A549 (cell line): Measurements from ENCODE around the gene MRPS5. TPM values are rescaled to one million over a fixed set of nuclear protein-coding genes. Genes with fewer than 3 reads are reported as not detected.

Experiments used
- ATAC-seq, 2 experiments: fragments of 200-7000 bp in 1 of 2; fragments of >200 bp in 1 of 2; cut with Nextera tagmentation in 1 of 2; cut with Tn5 transposase in 1 of 2; 3 replicates each; pipeline versions ENCODE4 v1.8.0 to v1.9.1; 2018 to 2020; ENCODE audit warnings: mild to moderate bottlenecking in 1 of 2, moderate library complexity in 1 of 2
- CTCF ChIA-PET: fragments of 300-600 bp; sonication (Branson Sonifier 250); formaldehyde crosslinking; extraction: SDS; loops from one replicate; lab custom pipeline; 2021; ENCODE audit warnings: antibody characterized with exemption, inconsistent platforms; lab: Yijun Ruan, JAX
- POLR2A ChIA-PET: fragments of 350-600 bp; formaldehyde crosslinking; extraction: SDS; loops from one replicate; lab custom pipeline; 2021; ENCODE audit warnings: antibody characterized with exemption, inconsistent platforms; lab: Yijun Ruan, JAX
- DNase-seq, 2 experiments: peaks; one replicate each; pipeline versions ENCODE4 v3.0.0 to v3.0.0-alpha.2; 2011 to 2016; ENCODE audit warnings: low read depth in 1 of 2, low spot score in 1 of 2
- FAIRE-seq: peaks from 2 replicates; lab custom pipeline; 2011; peaks lifted over from hg19 to GRCh38; lab: Jason Lieb, UNC
- H3K27ac ChIP-seq, 2 experiments: fragments of >200 bp; sonication (Bioruptor Twin); formaldehyde crosslinking; 3 replicates each; pipeline ENCODE4 v1.5.1; 2016 to 2017
- H3K4me1 ChIP-seq: fragments of >200 bp; sonication (Bioruptor Twin); formaldehyde crosslinking; 3 replicates; pipeline ENCODE4 v1.6.1; 2016
- H3K4me2 ChIP-seq: fragments of >200 bp; sonication (Bioruptor Twin); formaldehyde crosslinking; 3 replicates; pipeline ENCODE4 v1.6.1; 2016
- H3K4me3 ChIP-seq: fragments of >200 bp; sonication (Bioruptor Twin); formaldehyde crosslinking; 3 replicates; pipeline ENCODE4 v1.5.1; 2016
- H3K9me3 ChIP-seq: fragments of >200 bp; sonication (Bioruptor Twin); formaldehyde crosslinking; 3 replicates; pipeline ENCODE4 v1.6.1; 2016
- CEBPB ChIP-seq, 2 experiments: fragments of >200 bp in 1 of 2; sonication (Bioruptor Twin) in 1 of 2; formaldehyde crosslinking in 1 of 2; IDR thresholded peaks; 2 replicates each; pipeline ENCODE4 v1.6.1; 2012 to 2016
- EHMT2 ChIP-seq: fragments of 200-600 bp; sonication (generic); IDR thresholded peaks from 2 replicates; pipeline ENCODE4 v1.6.1; 2016; ENCODE audit warnings: antibody characterized with exemption, low read depth, mild to moderate bottlenecking, moderate library complexity
- ESRRA ChIP-seq: fragments of 150-350 bp; IDR thresholded peaks from 2 replicates; pipeline ENCODE4 v1.6.1; 2014; ENCODE audit warnings: mild to moderate bottlenecking, low read length, borderline replicate concordance
- FOXS1 ChIP-seq: fragments of 250-450 bp; sonication (Bioruptor Pico); IDR thresholded peaks from 2 replicates; pipeline ENCODE4 v1.5.0; 2020; ENCODE audit warnings: mild to moderate bottlenecking, moderate library complexity
- HDAC2 ChIP-seq: fragments of 200-600 bp; sonication (generic); IDR thresholded peaks from 2 replicates; pipeline ENCODE4 v1.6.1; 2016
- HEYL ChIP-seq: fragments of 250-450 bp; sonication (Bioruptor Pico); IDR thresholded peaks from 2 replicates; pipeline ENCODE4 v1.8.0; 2021; ENCODE audit warnings: mild to moderate bottlenecking, moderate library complexity
- HOXB13 ChIP-seq: fragments of 250-450 bp; sonication (Bioruptor Pico); IDR thresholded peaks from 2 replicates; pipeline ENCODE4 v1.5.0; 2020; ENCODE audit warnings: low read depth, mild to moderate bottlenecking, moderate library complexity
- HOXB5 ChIP-seq: fragments of 250-450 bp; sonication (Bioruptor Pico); IDR thresholded peaks from 2 replicates; pipeline ENCODE4 v1.5.0; 2020; ENCODE audit warnings: mild to moderate bottlenecking, moderate library complexity
- MAFK ChIP-seq: fragments of 450-650 bp; IDR thresholded peaks from 2 replicates; pipeline ENCODE4 v1.6.1; 2014; ENCODE audit not compliant: partially characterized antibody
- MAZ ChIP-seq: fragments of 150-350 bp; IDR thresholded peaks from 2 replicates; pipeline ENCODE4 v1.6.1; 2014; ENCODE audit warnings: antibody characterized with exemption, low read depth, low read length, borderline replicate concordance
- NR3C1 ChIP-seq: fragments of >200 bp; sonication (Bioruptor Twin); formaldehyde crosslinking; IDR thresholded peaks from 3 replicates; pipeline ENCODE4 v1.6.1; 2017
- RNF2 ChIP-seq: fragments of 200-600 bp; sonication (generic); IDR thresholded peaks from 2 replicates; pipeline ENCODE4 v1.6.1; 2016; ENCODE audit warnings: low read depth, mild to moderate bottlenecking, antibody characterized with exemption, moderate library complexity, borderline replicate concordance
- SMC3 ChIP-seq: fragments of >200 bp; sonication (Bioruptor Twin); formaldehyde crosslinking; IDR thresholded peaks from 3 replicates; pipeline ENCODE4 v1.6.1; 2018; ENCODE audit warnings: inconsistent platforms
- ZC3H11A ChIP-seq: fragments of 450-650 bp; IDR thresholded peaks from 2 replicates; pipeline ENCODE4 v1.6.1; 2014; ENCODE audit warnings: antibody characterized with exemption, mild to moderate bottlenecking
- ZFP36 ChIP-seq: fragments of 450-650 bp; IDR thresholded peaks from 2 replicates; pipeline ENCODE4 v1.6.1; 2014; ENCODE audit warnings: borderline replicate concordance; ENCODE audit not compliant: partially characterized antibody
- WGBS: methylation state at CpG from one replicate; pipeline ENCODE4 v1.1.6; 2017; ENCODE audit errors: missing lambda C conversion rate; 5-methylcytosine and 5-hydroxymethylcytosine counted together
- polyA plus RNA-seq, 4 experiments: library from polyadenylated mRNA; depleted of rRNA in 3 of 4; stranded (reverse); fragments of >200 nt; fragmentation: RNase III in 1 of 4; extraction: RNeasy Plus Mini Kit Qiagen cat#74134 plus additional on column Dnase treatment in 1 of 4; gene quantifications; 2 replicates in 3 of 4; 3 replicates in 1 of 4; pipeline ENCODE4 v1.2.3, GENCODE V29; 2011 to 2017
- TF ChIP-seq, protein P1 (sequence below): fragments of 150-350 bp; IDR thresholded peaks from 2 replicates; pipeline ENCODE4 v1.6.1; 2014; ENCODE audit warnings: low read depth, mild to moderate bottlenecking, low read length
- TF ChIP-seq, protein P2 (sequence below): fragments of 250-450 bp; sonication (Bioruptor Pico); IDR thresholded peaks from 2 replicates; pipeline ENCODE4 v1.5.0; 2021; ENCODE audit warnings: mild to moderate bottlenecking, moderate library complexity, borderline replicate concordance
- TF ChIP-seq, protein P3 (sequence below): fragments of >200 bp; sonication (Bioruptor Twin); formaldehyde crosslinking; IDR thresholded peaks from 2 replicates; pipeline ENCODE4 v1.6.1; 2016
- TF ChIP-seq, protein P4 (sequence below): fragments of 200-600 bp; sonication (generic); IDR thresholded peaks from 2 replicates; pipeline ENCODE4 v1.6.1; 2016; ENCODE audit warnings: antibody characterized with exemption, mild to moderate bottlenecking, moderate library complexity
- TF ChIP-seq, protein P5 (sequence below): IDR thresholded peaks from 2 replicates; pipeline ENCODE4 v1.6.1; 2012; ENCODE audit warnings: low read depth, borderline replicate concordance

Gene MRPS5
- polyA plus RNA-seq, 2 of the 4 experiments (the other 2 are of a cell fraction), result 103 to 123 TPM

DNA sequence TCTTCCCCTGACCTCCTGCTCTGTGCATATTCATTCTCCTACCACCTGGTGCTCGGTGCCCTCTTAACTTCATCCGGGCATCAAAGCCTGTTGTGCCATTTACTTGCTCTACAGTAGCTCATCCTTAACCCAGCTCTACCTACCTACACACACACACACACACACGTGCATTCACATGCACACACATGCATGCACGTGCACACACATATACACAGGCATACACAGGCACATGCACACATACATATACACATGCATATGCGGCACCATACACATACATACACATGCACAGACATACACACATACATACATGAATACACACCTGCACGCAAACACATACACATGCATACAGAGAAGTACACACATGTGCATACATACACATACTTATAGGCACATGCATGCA, 81.6 kb downstream of the MRPS5 start:
- no peak overlapping the region for H3K4me3 ChIP-seq
- ATAC-seq (no peak; a peak in 1 of 6 replicates), DNase-seq (no peak), FAIRE-seq (no peak)
- TF ChIP-seq, protein P1, sequence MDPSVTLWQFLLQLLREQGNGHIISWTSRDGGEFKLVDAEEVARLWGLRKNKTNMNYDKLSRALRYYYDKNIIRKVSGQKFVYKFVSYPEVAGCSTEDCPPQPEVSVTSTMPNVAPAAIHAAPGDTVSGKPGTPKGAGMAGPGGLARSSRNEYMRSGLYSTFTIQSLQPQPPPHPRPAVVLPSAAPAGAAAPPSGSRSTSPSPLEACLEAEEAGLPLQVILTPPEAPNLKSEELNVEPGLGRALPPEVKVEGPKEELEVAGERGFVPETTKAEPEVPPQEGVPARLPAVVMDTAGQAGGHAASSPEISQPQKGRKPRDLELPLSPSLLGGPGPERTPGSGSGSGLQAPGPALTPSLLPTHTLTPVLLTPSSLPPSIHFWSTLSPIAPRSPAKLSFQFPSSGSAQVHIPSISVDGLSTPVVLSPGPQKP, result no peak
- no peak for TF ChIP-seq MAZ
- TF ChIP-seq CEBPB (IDR thresholded peaks at IDR 0.05), result no peak
- no peak for TF ChIP-seq HDAC2
- TF ChIP-seq, protein P2, sequence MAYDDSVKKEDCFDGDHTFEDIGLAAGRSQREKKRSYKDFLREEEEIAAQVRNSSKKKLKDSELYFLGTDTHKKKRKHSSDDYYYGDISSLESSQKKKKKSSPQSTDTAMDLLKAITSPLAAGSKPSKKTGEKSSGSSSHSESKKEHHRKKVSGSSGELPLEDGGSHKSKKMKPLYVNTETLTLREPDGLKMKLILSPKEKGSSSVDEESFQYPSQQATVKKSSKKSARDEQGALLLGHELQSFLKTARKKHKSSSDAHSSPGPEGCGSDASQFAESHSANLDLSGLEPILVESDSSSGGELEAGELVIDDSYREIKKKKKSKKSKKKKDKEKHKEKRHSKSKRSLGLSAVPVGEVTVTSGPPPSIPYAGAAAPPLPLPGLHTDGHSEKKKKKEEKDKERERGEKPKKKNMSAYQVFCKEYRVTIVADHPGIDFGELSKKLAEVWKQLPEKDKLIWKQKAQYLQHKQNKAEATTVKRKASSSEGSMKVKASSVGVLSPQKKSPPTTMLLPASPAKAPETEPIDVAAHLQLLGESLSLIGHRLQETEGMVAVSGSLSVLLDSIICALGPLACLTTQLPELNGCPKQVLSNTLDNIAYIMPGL (CRISPR knock-in tag), result no peak
- no peak for TF ChIP-seq RNF2
- no peak for TF ChIP-seq SMC3
- TF ChIP-seq HEYL (CRISPR knock-in tag), result no peak
- TF ChIP-seq, protein P3, sequence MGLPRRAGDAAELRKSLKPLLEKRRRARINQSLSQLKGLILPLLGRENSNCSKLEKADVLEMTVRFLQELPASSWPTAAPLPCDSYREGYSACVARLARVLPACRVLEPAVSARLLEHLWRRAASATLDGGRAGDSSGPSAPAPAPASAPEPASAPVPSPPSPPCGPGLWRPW, result no peak
- no peak for TF ChIP-seq MAFK
- TF ChIP-seq FOXS1, result no peak
- no peak for TF ChIP-seq NR3C1
- no peak for TF ChIP-seq ESRRA
- H3K4me2 ChIP-seq, result no peak overlapping the region
- CTCF ChIA-PET, result interaction anchor here (1.5 kb wide), 1 partner anchor 36 kb away, joined by 4 read pairs; no protein-coding TSS in a partner anchor
- H3K27ac ChIP-seq, result no peak overlapping the region
- H3K4me1 ChIP-seq, result no peaks in the 10 kb centered on the region
- H3K9me3 ChIP-seq, result peaks cover 5% of the 10 kb centered on the region; the same call in 1 of the 3 replicates
- WGBS, result 65% methylated on average over 6 of the region's 6 CpGs
- POLR2A ChIA-PET, result no interaction called here

DNA sequence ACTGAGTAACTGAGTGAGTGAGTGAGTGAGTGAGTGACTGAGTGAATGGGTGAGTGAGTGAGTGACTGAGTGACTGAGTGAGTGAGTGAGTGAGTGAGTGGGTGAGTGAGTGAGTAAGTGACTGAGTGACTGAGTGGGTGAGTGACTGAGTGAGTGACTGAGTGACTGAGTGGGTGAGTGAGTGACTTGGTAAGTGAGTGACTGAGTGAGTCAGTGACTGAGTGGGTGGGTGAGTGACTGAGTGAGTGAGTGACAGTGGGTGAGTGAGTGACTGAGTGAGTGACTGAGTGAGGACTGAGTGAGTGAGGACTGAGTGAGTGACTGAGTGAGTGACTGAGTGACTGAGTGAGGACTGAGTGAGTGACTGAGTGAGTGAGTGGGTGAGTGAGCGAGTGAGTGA, 82.2 kb downstream of the MRPS5 start:
- Histone ChIP-seq H3K4me2 (no peak overlapping the region), H3K27ac (no peak overlapping the region), H3K4me3 (no peak overlapping the region)
- ATAC-seq (no peak), DNase-seq (no peak)
- 62% methylated on average over 1 of the region's 1 CpG for WGBS
- POLR2A ChIA-PET, result no interaction called here
- no peak for TF ChIP-seq HOXB13 (CRISPR knock-in tag)
- TF ChIP-seq EHMT2, result no peak
- no peak for TF ChIP-seq ZC3H11A
- TF ChIP-seq, protein P4, sequence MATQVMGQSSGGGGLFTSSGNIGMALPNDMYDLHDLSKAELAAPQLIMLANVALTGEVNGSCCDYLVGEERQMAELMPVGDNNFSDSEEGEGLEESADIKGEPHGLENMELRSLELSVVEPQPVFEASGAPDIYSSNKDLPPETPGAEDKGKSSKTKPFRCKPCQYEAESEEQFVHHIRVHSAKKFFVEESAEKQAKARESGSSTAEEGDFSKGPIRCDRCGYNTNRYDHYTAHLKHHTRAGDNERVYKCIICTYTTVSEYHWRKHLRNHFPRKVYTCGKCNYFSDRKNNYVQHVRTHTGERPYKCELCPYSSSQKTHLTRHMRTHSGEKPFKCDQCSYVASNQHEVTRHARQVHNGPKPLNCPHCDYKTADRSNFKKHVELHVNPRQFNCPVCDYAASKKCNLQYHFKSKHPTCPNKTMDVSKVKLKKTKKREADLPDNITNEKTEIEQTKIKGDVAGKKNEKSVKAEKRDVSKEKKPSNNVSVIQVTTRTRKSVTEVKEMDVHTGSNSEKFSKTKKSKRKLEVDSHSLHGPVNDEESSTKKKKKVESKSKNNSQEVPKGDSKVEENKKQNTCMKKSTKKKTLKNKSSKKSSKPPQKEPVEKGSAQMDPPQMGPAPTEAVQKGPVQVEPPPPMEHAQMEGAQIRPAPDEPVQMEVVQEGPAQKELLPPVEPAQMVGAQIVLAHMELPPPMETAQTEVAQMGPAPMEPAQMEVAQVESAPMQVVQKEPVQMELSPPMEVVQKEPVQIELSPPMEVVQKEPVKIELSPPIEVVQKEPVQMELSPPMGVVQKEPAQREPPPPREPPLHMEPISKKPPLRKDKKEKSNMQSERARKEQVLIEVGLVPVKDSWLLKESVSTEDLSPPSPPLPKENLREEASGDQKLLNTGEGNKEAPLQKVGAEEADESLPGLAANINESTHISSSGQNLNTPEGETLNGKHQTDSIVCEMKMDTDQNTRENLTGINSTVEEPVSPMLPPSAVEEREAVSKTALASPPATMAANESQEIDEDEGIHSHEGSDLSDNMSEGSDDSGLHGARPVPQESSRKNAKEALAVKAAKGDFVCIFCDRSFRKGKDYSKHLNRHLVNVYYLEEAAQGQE, result no peak
- no peak for TF ChIP-seq HOXB5
- TF ChIP-seq, protein P5, sequence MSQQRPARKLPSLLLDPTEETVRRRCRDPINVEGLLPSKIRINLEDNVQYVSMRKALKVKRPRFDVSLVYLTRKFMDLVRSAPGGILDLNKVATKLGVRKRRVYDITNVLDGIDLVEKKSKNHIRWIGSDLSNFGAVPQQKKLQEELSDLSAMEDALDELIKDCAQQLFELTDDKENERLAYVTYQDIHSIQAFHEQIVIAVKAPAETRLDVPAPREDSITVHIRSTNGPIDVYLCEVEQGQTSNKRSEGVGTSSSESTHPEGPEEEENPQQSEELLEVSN, result no peak
- TF ChIP-seq, protein P3, result no peak
- TF ChIP-seq SMC3, result no peak
- no peak for TF ChIP-seq ZFP36
- TF ChIP-seq, all 56 proteins: peak for 0
- H3K4me1 ChIP-seq, result no peaks in the 10 kb centered on the region
- FAIRE-seq, result no peak
- H3K9me3 ChIP-seq, result peaks cover 5% of the 10 kb centered on the region; the same call in 1 of the 3 replicates
- CTCF ChIA-PET, result no interaction called here
